NCI-H128 (cell line): ENCODE data around the gene NRXN3.
A peak's percentile ranks its signal among the peaks of the same experiment; 100 is the strongest.

Source experiments
- DNase-seq: peaks from one replicate; lab custom pipeline; 2025; ENCODE audit not compliant: unreplicated experiment; lab: John Stamatoyannopoulos, UW

NRXN3 gene

DNA sequence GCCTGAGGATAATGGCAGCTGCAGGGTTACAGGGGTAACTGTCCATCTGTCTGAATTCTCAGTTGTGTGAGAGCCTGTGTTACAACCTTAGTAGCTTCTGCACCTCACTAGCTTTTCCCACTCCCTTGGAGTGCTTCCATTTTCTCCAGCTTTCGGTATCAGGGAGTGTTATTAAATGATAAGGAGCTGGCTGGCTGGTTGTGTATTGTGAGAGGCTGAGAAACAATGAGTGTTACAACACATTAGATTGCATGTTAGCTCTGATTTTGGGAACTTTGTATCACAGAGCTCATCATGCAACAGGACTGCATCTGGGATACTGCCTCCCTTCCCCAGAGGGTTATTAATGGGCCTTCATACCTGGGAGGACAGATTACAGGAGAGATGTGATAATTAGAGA, 1317.5 kb downstream of the NRXN3 start:
- no peak for DNase-seq

- no peak for DNase-seq
Measured at GRCh38 chr14:79491161-79491560, 1321.0 kb downstream of the NRXN3 start.

- DNase-seq = no peak
Measured at GRCh38 chr14:79493081-79493645, 1323.0 kb downstream of the NRXN3 start.

DNA sequence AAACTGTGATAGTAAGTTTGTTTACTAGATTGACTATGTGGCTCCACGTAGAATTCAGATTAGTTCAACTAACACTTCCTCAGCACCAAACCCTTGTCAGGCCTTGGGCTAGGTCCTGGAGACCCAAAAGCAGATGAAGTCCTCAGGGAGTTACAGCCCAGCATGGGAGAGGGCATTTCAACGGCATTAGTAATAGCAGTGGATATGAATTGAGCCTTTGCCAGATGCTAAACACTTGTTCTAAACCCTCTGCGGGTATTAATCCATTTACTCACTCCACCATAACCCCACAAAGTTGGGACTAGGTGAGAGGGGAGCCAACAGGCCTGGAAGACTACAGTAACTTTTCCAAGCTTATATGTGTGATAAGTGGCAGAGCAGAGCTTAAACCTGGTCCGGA, 1326.5 kb downstream of the NRXN3 start:
- DNase-seq = no peak

DNA sequence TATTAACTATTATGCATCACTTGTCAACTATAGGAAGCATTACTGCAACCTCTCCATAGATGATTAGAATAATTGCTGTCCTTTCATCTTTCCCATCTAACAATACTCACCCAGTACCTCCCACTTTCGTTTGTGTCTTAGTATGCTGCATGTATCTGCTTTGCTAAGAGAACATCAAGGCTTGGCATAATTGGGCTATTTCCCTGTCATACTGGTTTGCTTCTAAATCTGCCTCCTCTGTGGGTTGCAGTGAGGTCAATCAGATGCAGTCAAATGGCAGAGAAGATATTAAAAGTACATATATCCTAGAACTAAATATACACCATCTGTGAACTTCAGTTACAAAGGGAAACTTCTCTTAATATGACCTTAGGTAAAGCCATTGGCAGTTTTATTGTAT, 1330.3 kb downstream of the NRXN3 start:
- no peak for DNase-seq

GRCh38 chr14:79502136-79502750, 1332.1 kb downstream of the NRXN3 start:
- no peak for DNase-seq

DNA sequence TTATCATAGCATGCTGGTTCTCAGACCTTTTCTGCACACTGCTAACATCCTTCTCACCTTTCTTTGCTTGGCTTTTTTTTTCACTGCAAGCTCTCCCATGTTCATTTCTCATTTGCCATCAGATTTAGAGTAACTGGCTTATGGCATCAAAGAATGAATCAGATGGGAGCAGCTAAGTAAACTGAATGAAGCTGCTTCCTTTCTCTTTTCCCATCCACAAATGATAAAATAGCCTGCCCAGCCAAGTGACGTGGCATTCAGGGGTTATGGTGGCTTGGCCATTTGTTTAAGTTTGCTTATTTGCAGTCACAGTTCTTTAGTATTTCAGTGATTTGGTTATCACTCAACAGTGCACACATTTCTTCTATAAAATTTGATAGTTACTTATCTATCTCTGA, 1332.6 kb downstream of the NRXN3 start:
- DNase-seq = no peak

- DNase-seq = no peak
Measured at GRCh38 chr14:79510659-79511058, 1340.5 kb downstream of the NRXN3 start.

GRCh38 chr14:79511146-79511545, 1341.0 kb downstream of the NRXN3 start:
- DNase-seq = no peak

- no peak for DNase-seq
Measured at GRCh38 chr14:79513446-79513845, 1343.3 kb downstream of the NRXN3 start.

GRCh38 chr14:79514700-79515099, 1344.5 kb downstream of the NRXN3 start:
- DNase-seq = no peak

- DNase-seq = no peak
Measured at GRCh38 chr14:79515158-79515557, 1345.0 kb downstream of the NRXN3 start.

- DNase-seq = no peak
Measured at GRCh38 chr14:79516009-79516408, 1345.8 kb downstream of the NRXN3 start.

GRCh38 chr14:79525416-79525815, 1355.2 kb downstream of the NRXN3 start:
- peak; percentile 53 for DNase-seq

- DNase-seq = no peak
Measured at GRCh38 chr14:79528828-79529416, 1358.7 kb downstream of the NRXN3 start.

- DNase-seq = no peak
Measured at GRCh38 chr14:79530555-79530954, 1360.4 kb downstream of the NRXN3 start.

- DNase-seq = no peak
Measured at GRCh38 chr14:79534703-79535353, 1364.7 kb downstream of the NRXN3 start.

- DNase-seq = no peak
Measured at GRCh38 chr14:79540394-79540793, 1370.2 kb downstream of the NRXN3 start.

GRCh38 chr14:79542121-79542520, 1371.9 kb downstream of the NRXN3 start:
- no peak for DNase-seq

DNA sequence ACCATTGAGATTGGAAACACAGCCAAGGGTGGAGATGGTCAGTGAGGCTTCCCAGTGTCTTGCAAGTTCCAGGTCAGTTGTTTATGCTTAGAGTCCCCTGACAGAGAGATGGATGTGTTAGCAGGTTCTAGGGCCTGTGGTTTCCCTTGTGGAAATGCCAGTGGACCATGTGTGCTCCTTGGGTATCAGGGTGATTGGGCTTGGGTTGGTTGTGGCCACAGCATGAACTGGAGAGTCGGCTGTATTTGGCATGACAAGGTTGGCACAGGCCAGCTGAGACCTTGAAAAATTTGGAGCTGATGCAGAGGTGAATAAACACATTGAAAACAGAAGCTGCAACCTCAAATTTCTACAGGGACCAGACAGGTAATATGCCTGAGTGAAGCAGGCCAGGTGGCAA, 1373.2 kb downstream of the NRXN3 start:
- DNase-seq = no peak

DNA sequence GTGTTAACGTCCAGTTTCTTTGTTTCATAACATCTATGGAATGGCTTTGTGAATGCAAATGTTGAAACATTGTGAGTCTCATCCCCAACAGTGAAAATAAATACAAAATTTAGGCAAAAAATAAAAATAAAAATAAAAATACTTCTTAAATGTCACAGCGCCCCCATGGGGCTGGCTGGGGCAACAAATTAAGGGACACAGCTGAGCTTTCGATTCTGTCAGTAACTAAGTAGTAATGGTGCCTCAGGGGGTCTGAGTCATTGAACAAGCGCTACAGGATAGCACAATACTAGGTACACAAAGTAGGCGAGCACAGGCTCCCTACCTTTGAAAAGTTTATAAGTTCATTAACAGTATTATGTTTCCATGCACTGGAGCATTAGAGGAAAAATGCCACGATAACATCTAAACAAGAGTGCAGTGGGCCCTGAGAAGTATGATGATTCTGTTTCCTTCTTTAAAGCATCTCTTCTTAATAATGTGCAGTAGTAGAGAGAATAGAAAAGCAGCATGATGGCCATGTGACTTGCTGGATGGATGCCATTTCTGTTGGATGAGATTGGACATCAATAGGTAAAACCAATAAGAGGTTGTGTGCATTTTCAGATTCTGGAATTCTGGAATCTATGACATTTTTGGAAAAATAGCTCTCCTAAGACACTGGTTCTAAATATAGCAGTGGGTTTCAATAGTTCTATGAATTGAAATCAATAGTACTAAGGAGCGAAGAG, 1374.0 kb downstream of the NRXN3 start:
- DNase-seq = no peak

- no peak for DNase-seq
Measured at GRCh38 chr14:79544698-79545070, 1374.5 kb downstream of the NRXN3 start.
